NOMO-1 treated with DMSO at 0.1 percent for 48 hours (cell line): ENCODE results near the gene NTM.
"Not testable (repeated sequence)": the region's sequence is repeated elsewhere in the genome, so short reads cannot be mapped to it uniquely, and the experiment has no call there.

Source experiments
- DNase-seq: peaks from one replicate; lab custom pipeline; 2025; ENCODE audit not compliant: unreplicated experiment; lab: John Stamatoyannopoulos, UW

Gene NTM

GRCh38 chr11:131418189-131418588 lies 47.8 kb downstream of the NTM start:
- no peak for DNase-seq

DNA sequence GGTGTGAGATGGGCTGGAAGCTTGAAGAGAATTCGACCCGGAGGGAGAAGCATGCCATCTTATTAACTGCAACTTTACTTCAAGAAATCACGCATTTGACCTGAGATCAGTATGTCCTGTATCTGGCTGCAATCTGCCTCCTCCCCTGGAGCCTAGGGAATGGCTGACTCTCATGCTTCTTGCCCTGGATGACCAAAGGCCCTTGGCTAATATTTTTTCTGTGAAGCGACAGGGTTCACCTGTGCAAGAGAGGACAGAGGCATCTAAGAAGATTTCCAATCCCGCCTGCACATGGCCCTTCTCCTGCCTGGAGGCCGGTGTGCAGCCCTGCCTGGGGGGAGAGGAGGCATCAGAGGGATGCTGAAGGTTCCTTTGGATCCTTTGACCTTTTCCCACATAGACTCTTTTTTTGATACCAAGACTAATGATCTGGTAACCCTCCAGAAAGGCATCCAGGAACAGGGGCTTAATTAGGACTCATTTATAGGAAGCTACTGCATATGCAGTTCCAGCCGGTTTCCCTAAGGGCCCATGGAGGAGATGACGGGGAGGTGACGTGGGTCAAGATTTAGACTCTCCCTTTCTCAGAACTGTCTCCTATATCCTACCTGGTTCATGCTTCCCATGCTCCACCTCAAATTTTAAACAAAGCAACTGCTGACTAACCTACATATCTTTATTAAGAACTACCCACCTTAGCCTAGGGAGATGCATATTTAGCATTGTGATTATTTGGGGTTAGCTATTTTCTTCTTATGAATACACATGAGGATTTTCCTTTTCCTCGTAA lies 50.8 kb downstream of the NTM start:
- no peak for DNase-seq

DNA sequence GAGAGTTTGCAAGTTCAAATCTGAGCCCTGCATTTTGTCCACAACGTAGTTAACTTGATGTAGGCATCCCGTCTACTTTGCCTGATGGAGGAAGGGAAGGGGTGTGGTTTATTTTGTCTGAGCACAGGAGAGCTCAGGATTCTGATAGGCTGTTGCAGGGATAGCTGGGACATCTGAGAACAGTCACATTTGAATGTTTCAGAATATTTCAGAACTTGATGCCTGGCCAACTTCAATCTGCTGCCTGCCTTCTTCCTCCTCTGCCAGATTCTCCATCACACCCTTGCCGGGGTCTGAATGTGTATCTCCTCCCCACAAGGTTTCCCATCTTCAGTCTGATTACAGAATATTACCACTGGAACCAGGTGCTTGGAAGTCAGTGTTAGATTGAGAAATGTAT lies 51.6 kb downstream of the NTM start:
- no peak for DNase-seq

DNA sequence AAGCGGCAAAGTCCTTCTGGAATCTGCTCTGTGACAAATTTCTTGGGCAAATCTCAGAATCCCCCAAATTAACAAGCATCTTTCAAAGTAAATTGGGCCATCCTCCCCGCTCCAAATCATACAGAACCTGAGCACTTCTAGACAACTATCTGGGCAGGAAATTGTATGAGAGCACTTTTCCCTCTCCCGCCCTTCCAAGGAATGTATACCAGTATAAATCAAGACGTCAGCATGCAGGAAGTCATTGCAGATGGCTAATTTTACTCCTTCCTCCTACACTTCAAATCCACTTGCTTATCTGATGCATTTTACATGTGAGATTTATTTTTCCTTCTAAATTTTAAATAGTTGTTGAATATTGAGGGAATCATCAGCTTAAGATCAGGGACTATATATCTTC lies 52.1 kb downstream of the NTM start:
- DNase-seq: no peak

DNA sequence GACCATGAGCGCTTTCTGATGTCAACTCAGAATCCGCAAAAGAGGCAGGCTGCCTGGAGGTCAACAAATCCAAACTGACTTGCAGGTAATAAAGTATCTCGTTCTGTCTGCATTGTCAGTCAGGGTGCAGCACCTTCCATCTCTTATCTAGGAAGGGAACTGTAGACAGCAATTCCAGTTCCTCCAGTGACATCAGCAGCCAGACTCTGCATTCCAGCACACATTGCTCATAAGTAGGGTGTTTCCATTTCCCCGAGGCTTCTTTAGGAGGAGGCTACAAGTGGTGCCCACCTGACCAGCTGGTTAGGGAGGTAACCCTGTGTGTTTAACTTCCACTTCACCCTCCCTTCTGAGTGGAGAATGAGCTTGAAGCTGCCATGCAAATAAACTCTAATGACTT lies 53.3 kb downstream of the NTM start:
- DNase-seq: no peak

DNA sequence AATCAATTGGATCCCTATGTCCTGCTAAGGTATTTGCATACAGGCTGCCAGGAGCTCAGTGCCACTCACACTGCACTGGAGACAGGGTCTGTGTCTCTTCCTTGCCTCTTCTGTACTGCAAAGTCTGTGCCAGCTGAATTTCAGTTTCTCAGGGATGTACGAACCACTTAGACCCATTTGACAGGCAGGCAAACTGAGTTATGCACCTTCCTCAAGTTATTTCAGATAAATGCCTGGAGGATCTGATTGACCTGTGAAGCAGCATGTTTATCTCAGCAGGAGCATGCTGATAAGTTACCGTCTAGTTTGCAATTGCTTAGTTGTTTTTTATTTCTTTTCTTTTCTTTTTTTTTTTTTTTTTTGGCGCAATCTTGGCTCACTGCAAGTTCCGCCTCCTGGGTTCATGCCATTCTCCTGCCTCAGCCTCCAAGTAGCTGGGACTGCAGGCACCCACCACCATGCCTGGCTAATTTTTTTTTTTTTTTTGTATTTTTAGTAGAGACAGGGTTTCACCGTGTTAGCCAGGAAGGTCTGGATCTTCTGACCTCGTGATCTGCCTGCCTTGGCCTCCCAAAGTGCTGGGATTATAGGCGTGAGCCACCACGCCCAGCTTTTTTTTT lies 54.0 kb downstream of the NTM start:
- DNase-seq: not testable (repeated sequence)

- DNase-seq: no peak
Observed at GRCh38 chr11:131425285-131425684, 54.9 kb downstream of the NTM start.

DNA sequence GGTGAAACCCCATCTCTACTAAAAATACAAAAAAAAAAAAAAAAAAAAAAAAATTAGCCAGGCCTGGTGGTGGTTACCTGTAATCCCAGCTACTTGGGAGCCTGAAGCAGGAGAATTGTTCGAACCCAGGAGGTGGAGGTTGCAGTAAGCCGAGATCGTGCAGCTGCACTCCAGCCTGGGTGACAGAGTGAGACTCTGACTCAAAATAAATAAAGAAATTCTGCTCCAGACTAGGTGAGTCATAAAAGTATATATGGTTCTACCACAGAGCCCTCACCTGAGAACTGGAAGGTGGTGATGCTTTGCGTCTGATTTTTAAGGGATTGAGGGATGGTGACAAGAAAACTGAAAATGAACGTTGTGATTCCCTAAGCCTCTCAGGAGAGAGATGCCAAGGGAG lies 58.4 kb downstream of the NTM start:
- DNase-seq: no peak

DNA sequence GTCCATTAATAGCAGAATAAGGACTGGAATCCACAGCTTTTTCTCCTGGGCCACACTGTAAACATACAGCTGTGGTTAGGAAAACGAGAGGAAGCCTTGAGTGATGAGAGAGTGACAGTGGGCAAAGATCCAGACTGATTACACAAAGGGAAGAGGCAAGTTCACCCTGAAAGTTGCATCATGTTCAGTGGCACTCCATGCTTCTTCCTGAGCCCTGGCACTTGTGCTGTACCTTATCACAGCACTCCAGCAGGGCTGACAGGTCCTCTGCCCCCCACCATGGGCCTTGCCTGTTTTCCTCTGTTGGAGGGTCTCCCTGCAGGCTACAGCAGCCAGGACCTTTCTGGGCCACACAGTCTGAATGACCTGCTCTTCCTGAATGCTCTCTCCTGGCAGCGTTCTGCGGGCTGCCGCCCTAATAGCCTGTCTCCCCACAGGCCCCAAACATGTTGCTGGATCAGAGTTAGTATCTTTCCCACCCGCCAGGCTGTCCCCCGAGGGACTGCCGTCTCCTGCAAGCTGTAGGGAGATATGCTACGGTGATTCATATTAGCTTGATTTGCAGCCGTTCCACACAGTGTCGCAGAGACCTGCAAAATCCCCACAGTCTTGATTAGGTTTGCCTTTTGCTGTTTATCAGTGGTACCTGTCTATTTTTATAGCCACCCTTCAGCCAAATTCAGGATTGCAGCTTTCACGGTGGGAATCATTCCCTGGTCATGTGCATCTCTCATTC lies 60.2 kb downstream of the NTM start:
- no peak for DNase-seq

- no peak for DNase-seq
Observed at GRCh38 chr11:131441051-131441810, 70.8 kb downstream of the NTM start.

DNA sequence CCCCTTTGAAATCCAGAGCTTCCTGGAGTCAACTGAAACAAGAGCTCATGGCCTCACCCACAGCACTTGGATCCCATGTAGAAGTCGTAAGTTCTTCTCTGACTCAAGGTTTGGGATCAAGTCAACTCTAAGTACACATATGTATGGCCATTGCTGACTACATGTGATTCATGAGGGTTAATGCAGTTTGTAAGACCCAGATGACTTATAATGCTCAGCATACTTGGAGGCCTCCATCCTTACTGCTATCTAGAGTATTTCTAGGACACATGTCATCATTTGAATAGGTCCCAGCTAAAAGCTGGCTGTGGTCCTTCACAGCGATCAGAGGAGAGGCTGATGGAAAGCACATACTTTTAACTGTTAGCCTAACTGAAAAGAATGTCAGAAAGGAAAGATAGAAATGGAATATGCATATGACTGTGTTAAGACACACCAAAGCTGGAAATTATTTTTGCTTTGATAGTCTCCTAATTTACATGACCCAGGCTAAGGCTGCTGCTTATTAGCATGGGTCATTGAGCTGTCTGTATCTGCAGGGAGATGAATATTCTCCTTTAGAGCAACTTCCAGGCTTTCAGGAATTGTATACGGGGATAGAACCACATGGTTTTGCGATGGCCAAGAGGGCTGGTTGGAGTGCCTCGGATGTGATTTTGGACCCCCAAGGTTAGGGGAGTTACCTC lies 76.3 kb downstream of the NTM start:
- DNase-seq: no peak

DNA sequence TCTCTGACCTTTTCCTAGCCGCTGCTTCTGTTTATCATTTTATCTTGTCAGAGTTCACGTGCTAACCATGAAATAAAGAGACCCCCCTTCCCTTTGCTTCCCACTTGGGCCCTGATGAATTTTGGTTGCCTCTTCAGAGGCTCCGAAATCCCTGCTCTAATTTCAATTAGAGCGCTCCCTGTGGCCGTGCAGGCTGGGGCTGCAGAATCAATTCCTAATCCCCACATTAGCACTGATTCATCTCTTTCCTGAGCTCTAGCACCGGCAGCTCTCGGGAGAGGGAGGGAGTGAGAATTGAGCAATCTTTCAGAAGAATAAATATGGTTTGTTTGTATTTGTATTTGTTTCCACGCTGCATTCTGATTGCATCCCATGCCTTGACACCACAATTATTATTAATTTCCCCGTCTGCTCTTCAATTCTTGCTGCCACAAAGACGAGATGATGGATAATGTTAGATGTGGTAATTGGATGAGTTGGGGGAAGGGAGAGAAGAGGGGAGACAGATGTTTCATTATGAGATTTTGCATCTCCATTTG lies 76.9 kb downstream of the NTM start:
- no peak for DNase-seq

GRCh38 chr11:131447898-131448297 lies 77.5 kb downstream of the NTM start:
- no peak for DNase-seq

DNA sequence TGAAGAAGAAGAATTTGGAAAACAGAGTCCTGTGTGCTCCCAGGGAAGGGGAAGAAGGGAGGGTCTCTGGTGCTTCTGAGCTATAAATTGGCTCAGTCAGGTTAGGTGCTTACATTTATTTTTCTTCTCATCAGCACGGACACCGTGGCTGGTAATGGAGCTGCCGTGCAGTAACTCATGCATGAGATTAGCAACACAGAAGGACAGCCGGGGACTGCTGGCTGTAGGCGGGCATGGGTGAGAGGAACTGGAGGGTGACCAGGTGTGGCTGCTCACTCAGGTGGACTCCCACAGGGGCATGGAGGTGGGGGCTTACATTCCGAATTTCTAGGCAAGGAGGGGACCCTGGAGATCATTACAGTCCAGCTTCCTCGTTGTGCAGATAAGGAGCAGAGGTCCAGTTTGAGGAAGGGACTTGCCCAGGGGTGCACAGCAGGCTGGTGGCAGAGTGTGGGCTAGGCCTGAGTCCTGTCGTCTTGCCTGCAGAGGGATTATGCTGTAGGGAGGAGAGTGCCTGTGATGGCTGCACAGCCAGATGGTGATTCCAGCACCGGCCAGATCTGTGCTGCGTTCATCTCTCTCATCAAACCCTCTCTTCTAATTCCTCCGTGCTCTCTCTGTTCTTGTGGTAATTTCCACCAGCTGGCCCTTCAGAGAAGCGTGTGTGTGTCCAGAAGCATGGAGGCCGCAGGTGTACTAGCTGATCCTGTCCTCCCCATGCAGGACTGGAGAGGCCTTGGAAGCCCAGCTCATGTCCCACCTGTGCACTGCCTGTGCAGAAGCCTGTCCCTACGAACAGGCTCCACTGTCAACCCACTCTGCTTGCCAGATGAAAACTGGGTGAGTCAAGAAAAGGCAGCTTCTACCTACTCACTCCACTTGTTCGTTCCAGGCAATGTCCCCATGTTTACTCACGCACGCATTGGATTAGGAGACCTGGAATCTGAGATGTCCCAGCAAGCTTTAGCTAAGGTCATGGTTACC lies 78.9 kb downstream of the NTM start:
- DNase-seq: no peak

DNA sequence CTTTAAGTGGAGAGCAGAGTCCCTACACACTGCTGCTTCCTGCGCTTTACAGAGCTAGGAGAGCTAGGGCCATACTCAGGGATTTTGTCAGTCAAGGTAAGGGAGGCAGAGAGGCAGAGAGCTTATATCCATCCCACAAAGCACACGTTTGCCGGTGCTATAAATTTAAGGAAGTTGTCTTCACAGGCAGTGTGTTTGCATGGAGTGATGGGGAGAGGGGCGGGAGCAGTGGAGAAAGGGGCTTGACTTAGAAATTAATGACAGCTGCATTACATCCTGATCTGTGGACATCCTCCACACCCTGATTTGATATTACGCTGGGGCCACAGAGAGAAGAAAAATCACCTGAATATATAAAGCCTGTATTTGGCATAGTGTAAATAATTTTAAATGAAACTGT lies 84.1 kb downstream of the NTM start:
- DNase-seq: no peak

DNA sequence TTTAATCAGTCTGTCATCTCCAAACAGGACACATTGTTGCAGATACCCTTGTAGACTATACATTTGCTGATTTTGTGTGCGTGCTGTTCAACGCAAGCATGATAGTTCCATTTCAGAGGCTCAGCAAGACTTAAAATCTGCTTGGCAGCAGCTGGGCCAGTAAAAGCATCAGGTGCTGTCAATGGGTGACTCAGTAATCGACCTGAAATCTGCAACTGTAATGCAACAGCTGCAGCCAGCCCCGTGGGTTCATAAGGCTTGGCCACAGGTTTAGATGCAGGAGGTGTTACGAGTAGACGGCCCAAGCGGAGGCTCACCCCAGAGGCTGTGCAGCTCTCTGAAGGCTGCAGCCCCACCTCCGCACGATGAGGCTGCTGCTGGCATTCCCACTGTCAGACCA lies 84.6 kb downstream of the NTM start:
- no peak for DNase-seq

DNA sequence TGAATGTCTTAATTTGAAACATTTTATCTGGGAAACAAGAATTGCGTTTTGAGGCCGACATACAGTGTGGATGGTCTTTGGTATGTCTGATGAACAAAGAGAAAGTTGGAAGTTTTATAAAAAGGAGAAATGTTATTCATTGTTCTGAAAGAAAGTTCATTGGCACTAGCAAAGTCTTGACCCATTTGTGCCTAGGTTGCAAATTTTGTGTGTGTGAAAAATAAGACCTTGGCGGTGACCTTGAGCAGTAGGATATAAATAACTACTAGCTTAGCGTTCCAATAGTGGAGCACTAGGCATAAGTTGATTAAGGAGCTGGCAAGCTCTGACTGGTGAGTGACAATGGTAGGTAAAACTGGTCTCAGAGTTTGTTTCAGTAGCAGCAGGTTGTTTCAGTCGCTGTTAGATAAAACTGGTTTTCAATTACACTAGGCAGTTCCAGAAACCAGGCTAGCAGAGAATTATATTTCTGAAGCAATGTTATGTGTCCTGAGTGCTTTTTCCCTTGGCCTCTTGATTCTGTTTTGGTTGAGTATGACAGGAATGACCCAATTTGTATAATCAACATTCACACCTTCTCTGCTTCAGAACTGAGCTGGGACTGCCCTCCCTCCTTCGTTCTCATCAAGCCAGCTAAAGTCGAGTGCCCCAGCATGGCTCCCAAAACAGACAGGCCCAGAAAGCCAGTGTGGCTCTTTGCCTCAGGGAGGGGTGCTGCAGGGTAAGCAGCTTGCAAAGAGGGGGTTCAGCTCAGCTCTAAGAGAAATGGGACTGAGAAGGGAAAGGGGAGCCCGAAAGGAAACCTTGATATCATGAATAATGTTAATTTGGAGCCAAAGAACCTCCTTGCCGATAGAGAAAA lies 85.7 kb downstream of the NTM start:
- no peak for DNase-seq

DNA sequence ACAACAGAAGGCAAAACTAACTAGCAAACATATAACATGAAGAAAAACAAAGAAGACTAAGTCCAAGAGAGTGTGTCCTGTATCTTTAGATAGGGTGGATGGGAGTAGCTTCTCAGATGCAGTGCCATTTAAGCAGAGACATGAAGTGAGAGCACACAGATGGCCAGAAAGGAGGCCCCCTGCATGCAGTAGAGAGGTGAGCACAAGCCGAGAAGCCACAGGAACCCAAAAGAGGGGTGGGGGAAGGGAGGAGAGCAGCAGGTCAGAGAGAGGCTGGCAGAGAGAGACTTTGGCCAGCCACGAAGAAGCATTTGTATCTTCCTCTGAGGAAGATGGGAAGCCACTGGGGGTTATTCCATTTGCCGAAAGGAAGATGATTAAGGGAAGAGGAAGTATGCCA lies 86.7 kb downstream of the NTM start:
- no peak for DNase-seq

DNA sequence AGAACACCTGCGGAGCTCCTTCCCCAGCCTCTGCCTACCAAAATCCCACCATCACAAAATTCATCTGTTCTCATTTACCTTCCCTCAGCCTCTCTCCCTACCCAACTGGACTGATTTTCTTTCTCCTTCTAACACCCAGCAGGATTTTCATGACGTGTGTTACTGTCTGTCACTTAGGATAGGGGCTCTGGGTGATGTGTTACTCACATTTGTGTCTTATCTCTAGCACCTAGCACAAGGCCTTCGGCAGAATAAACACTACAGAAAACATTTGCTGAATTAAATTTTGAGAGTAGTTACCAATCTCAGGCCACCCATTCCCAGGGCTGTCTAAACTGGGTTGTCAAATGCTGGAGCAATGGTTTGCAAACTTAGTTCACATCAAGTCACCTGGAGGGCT lies 88.0 kb downstream of the NTM start:
- DNase-seq: no peak
